GM21529 (cell line): ENCODE data around the gene ANKRD1.
A peak's percentile ranks its signal among the peaks of the same experiment; 100 is the strongest.
"Not testable (repeated sequence)": the region's sequence is repeated elsewhere in the genome, so short reads cannot be mapped to it uniquely, and the experiment has no call there.

Experiments
- ATAC-seq: cut with Tn5 transposase; IDR thresholded peaks from one replicate; pipeline ENCODE4 v1.9.1; 2021; ENCODE audit not compliant: unreplicated experiment

ANKRD1 gene

GRCh38 chr10:90912854-90913479 lies 7.9 kb downstream of the ANKRD1 start:
- no peak for ATAC-seq

GRCh38 chr10:90912174-90912573 lies 8.7 kb downstream of the ANKRD1 start:
- ATAC-seq = no peak

- peak; percentile 89 for ATAC-seq
Observed at GRCh38 chr10:90911133-90912051, 9.5 kb downstream of the ANKRD1 start.

- ATAC-seq = no peak
Observed at GRCh38 chr10:90906596-90906995, 14.3 kb downstream of the ANKRD1 start.

- ATAC-seq = no peak
Observed at GRCh38 chr10:90905925-90906324, 15.0 kb downstream of the ANKRD1 start.

GRCh38 chr10:90896916-90897315 lies 24.0 kb downstream of the ANKRD1 start:
- ATAC-seq = not testable (repeated sequence)

GRCh38 chr10:90893190-90893589 lies 27.7 kb downstream of the ANKRD1 start:
- no peak for ATAC-seq

GRCh38 chr10:90890347-90890746 lies 30.5 kb downstream of the ANKRD1 start:
- no peak for ATAC-seq

GRCh38 chr10:90889636-90890035 lies 31.3 kb downstream of the ANKRD1 start:
- ATAC-seq = no peak

GRCh38 chr10:90888387-90888786 lies 32.5 kb downstream of the ANKRD1 start:
- no peak for ATAC-seq

GRCh38 chr10:90887555-90887954 lies 33.3 kb downstream of the ANKRD1 start:
- no peak for ATAC-seq

GRCh38 chr10:90885176-90885575 lies 35.7 kb downstream of the ANKRD1 start:
- ATAC-seq = no peak

- no peak for ATAC-seq
Observed at GRCh38 chr10:90884431-90884830, 36.5 kb downstream of the ANKRD1 start.

- ATAC-seq = not testable (repeated sequence)
Observed at GRCh38 chr10:90880059-90880719, 40.7 kb downstream of the ANKRD1 start.

- no peak for ATAC-seq
Observed at GRCh38 chr10:90879062-90879461, 41.8 kb downstream of the ANKRD1 start.

GRCh38 chr10:90872648-90873020 lies 48.3 kb downstream of the ANKRD1 start:
- peak; percentile 4 for ATAC-seq

- peak; percentile 97 for ATAC-seq
Observed at GRCh38 chr10:90871766-90872647, 48.9 kb downstream of the ANKRD1 start, which contains the start of gene RPP30. RPP30 (plus strand) TSS chr10:90871974; CDS start chr10:90871987, 13 bp downstream.

- ATAC-seq = peak; percentile 40
Observed at GRCh38 chr10:90871279-90871765, 49.6 kb downstream of the ANKRD1 start.

- ATAC-seq = no peak
Observed at GRCh38 chr10:90866050-90866598, 54.8 kb downstream of the ANKRD1 start.

- ATAC-seq = no peak
Observed at GRCh38 chr10:90865401-90865800, 55.5 kb downstream of the ANKRD1 start.
